ENCODE results near the gene RPS6KB2.
"Not testable (repeated sequence)": the region's sequence is repeated elsewhere in the genome, so short reads cannot be mapped to it uniquely, and the experiment has no call there.

Gene RPS6KB2

DNA sequence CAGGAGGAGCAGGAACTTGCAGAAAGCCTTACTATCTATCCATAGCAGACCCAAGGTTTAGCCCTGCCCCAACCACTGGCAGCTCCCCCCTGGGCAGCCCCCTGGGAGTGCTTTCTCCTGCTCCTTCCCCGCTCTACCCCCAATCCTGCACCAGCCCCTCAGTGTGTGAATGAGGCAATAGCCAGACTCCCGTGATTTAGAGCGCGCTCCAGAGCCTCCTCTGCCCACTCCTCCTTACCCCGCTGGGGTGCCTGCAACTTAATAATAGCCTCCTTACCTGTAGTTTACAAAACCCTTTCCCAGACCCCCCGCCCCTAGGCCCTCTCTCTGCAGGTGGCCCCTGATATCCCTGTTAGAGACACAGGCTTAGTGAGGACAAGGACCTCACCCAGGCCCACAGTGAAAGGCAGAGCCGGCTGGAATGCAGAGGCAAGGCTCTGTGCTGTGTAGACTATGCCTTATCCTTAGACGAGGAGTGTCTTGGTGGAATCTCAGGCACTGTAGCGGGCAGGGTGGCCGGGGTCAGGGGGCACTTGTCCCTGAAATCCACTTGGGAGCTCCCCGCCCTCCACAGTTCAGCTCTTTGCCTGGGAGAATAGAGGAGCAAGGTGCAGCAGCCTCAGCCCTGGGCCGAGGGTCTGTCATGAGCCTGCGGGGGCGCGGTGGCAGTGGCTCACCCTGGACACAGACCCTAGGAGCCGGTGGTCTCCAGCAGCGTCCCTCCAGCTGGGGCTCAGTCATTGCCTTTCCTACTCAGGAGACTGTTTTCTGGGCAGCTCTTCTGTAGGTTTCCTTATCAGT is 17.1 kb upstream of the RPS6KB2 start:
- DNase-seq: no peak

DNA sequence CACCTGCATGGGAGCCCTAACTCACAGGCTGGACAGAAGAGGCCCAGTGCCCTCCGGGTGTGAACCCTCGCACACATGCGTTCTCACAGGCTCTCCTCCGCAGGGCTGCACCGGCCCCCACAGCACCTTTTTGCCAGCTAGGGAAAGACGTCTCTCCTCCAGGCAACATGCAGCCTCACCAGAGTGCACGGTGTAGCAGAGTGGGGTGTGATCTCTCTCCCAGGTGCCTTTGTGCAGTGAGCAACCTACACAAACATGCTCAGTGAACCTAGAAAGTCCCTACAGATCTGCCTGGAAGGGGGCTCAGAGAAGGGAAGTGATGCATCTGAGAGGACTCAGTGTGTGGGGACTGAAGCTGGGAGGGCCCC is 16.5 kb upstream of the RPS6KB2 start:
- no peak for DNase-seq

DNA sequence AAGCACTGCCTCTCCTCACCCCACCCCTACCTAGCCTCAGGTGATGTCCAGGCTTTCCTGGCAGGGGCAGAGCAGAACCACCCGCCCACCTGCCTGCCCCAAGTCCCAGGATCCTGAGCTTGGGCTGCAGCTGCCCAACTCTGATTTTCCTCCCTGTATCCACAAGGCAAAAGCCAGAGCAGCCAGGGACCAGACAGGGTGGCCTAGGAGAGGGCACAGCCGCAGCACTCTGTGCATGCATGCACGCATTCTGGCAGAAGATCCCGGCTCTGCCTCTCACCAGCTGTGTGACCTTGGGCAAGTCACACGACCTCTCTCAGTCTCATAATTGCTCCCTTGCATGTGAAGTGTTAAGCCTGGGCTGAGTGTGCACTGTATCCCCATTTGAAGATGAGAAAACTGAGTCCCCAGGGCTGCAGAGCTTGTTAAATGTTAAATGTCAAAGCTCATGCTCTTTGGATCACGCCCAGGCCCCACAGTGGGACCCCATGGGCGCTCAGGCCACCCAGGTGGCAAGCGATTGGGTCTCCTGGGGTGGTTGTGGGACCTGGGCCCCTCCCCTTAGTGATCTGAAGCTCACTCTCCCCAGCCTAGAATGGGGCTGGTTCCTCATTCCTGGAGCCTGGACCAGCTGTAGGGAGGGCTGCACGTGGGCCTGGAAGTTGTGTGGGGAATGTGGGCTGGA is 15.7 kb upstream of the RPS6KB2 start:
- no peak for DNase-seq

DNA sequence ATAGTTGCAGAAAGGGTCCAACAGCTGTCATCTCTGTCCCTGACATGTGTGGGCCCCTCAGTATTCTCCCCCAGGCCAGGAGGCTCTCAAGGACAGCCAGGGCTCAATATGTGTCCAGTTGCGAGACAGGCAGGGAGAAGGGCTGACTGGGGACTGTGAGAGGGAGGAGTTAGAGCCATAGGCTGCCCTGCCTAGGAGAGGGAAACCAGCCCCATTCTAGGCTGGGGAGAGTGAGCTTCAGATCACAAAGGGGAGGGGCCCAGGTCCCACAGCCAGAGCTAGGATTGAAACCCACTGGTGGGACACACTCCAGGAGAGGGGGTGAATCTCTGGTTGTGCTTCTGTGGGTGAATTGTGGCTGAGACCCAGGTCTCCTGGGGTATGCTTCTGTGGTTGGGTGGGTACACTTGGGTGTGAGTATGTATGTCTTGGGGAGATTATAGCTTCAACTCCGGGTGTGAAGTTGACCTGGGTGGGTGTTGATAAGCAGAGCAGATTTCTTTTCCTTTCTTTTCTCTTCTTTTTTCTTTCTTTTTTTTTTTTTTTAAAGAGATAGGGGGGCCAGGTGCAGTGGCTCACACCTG is 14.9 kb upstream of the RPS6KB2 start:
- no peak for DNase-seq

DNA sequence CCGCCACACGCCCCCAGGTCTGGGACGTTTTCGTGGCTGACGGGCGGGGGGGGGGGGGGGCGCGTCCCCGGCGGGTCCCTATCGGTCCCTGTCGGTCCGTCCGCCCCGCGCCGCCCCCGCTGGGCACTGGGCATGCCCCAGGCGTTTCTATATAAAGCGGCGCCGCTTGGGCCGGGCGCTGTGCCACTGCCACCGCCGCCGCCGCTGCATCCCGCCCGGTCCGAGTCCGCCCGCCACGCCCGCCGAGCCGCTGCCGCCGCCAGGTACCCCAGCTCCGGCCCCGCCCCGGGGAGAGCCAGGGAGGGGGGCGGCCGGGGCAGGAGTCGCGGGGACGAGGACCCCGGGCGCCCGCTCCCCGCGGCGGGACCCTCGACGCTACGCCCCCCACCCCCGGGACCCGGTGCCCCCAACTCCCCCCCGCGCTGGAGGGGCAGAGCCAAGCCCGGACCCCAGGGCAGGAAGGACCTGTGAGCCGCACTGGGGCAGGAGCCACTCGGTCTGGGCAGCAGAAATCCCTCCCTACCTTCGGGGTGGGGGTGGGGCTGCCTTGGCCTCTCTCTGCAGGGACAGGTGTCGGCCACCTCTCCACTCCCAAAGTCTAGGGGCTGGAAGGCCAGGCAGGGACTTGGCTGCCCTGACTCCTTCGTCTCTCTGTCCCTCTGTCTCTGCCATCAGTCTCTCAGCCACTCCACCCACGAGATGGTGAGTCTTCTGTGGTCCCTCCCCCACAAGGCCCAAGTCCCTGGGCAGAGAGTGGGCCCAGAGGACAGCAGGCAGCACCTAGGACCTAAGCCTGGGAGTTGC is 12.6 kb upstream of the RPS6KB2 start, which contains the start of gene CARNS1:
Gene CARNS1 (plus strand): TSS at position 178 of the 804 bp plus-strand sequence. CDS start 522 bp downstream, at position 700.
- no peak for DNase-seq

DNA sequence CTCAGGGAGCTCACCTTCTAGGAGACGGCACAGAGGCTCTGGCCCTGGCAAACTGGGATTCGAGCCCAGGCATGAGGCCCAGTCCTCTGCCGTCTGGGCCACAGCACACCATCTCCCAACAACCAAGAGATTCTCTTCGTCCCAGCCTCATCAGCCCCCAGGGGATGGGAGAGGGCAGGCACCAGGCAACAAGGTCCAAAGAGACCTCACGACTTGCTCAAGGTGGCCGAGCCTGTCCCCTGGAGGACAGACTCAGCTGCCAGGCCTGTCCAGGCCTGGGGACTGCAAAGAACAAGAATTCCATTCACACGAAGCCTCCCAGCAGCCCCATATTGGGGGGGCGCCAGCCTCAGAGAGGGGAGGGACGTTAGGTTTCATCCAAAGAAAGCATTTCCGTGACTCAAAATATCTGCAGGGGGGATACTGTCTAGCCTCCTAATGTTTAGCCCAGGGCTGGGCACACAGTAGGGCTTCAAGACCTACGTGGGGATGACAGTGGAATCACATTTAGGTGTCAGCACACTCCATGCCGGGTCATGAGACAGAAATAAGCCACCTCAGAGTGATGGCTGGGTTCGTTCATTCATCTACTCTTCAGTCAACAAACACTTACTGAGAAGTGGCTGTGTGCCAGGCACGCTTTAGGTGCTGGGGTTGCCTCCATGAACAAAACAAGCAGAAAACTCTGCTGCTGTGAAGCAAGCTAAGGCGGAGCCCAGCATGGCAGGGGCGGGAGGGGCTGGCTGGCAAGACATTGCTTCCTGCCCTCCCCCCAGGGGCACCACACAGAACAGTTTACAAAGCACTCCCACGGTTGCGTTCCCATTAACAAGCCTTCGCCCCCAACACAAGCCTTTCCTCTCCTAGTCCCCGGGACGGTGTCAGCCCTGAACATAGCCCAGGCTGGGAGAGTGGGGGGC is 11.6 kb upstream of the RPS6KB2 start:
- DNase-seq: no peak

DNA sequence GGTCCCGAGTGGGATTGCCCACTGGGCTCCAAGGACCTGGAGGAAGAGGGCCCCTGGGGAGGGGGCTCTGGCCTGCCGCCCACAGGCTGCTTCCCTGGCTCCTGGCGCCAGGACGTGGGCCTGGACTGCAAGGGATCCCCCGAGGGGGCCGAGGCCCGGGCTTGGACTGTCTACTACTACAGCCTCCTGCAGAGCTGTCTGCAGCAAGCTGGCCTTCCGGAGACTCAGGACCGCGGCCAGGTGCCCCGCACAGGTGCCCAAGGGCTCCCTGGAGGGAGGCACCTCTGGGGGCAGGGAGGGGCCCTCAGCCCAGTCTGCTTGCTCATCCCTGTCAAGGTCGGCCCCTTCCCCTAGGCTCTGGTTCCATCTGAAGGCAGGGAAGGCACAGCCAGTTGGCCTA is 10.9 kb upstream of the RPS6KB2 start:
- DNase-seq: no peak

DNA sequence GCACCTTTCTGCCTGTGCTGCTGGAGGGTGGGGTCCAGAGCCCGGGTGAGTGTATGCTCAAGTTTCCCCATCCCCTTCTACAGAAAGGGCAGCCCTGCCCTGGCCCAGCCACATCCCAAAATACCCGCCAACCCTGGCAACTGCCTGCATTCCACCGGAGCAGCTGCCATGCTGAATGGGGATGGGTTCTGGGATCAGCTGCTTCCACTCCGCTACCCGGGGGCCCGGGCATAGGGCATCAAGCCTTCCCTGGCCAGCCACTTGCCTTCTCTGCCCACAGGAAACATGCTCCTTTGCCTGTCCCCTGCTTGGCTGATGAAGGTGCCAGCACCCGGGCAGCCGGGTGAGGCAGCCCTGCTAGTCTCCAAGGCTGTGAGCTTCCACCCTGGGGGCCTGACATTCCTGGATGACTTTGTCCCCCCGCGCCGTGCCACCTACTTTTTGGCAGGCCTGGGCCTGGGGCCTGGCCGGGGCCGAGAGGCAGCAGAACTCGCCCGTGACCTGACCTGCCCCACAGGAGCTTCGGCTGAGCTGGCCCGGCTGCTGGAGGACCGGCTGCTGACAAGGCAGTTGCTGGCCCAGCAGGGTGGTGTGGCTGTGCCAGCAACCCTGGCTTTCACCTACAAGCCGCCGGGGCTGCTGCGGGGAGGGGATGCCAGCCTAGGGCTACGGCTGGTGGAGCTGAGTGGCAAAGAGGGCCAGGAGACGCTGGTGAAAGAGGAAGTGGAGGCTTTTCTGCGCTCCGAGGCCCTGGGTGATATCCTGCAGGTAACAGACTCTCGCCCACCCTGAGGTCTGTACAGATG is 9.6 kb upstream of the RPS6KB2 start:
- no peak for DNase-seq

DNA sequence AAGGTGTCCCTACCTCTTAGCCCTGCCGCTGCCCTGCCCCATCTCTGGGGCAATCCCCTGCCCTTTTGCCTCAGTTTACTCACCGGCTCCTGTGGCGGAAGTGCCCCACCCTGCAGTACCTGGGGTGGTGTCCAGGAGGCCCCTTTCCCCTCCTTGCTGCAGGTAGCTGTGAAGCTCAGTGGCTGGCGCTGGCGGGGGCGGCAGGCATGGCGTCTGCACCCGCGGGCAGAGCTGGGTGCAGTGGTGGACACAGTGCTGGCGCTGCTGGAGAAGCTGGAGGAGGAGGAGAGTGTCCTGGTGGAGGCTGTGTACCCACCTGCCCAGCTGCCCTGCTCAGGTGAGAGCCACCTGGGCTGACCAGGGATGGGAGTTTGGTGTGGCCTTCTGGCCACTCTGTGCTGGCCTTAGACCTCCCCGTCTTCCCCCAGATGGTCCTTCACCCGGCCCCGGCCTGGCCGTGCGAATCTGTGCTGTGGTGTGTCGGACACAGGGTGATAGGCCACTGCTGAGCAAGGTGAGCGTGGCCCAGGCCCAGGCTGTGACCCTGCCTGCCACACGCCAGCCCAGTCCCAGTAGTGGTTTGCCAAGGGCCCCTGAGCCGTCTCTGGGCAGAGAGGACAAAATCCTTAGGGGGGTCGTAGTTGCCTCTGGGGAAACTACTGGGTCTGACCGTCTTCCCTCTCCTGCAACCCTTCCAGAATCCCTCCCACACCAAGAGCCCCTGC is 8.8 kb upstream of the RPS6KB2 start:
- DNase-seq: no peak

DNA sequence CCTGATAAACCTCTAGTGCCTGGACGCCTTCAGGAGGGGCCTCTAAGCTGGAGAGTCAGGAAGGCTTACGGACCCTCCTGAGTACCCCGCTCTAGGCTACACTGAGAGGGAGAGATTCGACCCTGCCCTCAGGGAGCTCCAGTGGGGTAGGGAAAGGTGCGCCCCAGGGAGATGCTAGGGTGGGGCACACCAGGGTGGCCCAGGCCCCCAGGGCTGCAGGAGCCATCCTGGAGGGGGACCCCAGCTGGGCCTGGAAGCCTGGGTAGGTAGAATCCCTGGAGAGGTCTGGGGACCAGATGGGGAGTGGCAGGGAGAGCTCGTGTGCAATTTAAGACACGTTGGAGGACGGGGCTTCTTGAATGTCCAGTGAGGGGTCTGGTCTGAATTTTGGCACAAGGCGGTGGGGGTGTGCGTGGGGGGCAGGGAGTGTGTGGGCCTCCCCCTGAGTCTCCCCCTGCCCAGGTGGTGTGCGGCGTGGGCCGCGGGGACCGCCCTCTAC is 8.1 kb upstream of the RPS6KB2 start:
- no peak for DNase-seq

DNA sequence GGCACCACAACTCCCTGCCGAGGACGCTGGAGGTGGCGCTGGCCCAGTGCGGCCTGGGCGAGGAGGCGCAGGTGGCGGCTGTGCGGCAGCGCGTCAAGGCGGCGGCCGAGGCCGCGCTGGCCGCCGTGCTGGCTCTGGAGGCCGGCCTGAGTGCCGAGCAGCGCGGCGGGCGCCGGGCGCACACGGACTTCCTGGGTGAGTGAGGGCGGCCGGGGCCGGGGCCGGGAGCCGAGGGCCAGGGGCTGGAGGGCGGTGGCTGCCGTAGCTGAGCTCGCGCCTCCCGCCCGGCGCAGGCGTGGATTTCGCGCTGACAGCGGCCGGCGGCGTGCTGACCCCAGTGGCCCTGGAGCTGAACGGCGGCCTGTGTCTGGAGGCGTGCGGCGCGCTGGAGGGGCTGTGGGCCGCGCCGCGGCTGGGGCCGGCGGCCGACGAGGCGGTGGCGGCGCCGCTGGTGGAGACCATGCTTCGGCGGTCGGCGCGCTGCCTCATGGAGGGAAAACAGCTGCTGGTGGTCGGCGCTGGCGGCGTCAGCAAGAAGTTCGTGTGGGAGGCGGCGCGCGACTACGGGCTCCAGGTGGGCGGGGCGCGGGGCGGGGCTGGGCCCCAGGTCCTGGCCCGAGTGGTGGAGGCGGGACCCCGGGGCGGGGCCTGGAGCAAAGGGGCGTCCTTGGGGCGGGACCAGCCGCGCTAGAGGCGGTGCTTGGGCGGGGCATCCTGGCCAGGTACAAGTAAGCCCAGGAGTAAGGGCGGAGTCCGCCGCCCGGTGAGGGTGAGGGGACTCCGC is 7.5 kb upstream of the RPS6KB2 start:
- peak; percentile 85 for DNase-seq

DNA sequence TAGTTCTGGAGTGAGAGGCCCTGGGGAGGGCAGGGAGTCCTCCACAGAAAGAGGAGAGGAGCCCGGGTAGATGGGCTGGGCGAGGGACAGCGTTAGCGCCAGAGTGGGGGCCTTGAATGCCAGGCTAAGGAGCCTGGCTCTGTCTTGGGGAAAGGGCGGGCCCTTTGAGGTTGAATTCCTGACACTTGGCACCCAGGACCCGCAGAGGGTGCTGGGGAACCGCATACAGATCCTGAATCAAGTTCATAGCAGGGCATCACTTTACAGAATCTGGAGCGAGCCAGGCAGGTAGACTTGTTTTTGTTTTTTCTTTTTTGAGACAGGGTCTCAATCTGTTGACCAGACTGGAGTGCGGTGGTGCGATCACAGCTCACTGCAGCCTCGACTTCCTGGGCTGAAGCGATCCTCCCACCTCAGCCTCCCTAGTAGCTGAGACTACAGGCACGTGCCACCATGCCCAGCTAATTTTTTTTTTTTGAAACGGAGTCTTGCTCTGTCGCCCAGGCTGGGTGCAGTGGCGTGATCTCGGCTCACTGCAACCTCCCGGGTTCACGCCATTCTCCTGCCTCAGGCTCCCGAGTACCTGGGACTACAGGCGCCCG is 6.8 kb upstream of the RPS6KB2 start:
- DNase-seq: no peak

DNA sequence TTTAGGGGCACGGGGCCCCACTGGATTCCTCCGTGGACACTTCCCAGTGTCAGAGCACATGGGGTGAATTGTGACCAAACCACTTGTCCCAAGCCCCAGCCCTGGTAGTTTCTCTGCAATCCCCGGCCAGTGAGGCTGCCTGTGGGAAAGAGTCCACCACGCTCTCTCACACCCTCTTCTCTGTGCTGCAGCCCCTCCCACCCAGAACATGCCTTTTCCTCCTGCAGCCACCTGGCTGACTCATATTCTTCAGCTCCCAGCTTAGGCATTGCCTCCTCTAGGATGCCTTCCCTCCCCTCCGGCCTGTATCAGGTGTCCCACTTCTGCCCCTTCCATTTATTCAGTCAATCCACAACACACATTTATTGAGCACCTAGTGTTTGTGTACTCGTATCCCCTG is 5.4 kb upstream of the RPS6KB2 start:
- DNase-seq: no peak

DNA sequence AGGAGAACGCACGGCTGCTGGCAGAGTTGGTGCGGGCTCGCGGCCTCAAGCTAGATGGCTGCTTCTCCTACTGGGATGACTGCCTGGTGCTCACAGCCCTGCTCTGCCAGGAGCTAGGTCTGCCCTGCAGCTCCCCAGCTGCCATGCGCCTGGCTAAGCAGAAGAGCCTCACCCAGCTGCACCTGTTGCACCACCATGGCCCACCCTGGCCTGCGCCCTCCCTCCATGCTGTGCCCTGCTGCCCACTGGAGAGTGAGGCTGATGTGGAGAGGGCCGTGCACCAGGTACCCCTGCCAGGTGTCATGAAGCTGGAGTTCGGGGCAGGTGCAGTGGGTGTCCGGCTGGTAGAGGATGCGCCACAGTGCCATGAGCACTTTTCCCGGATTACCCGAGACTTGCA is 4.8 kb upstream of the RPS6KB2 start:
- DNase-seq: no peak

DNA sequence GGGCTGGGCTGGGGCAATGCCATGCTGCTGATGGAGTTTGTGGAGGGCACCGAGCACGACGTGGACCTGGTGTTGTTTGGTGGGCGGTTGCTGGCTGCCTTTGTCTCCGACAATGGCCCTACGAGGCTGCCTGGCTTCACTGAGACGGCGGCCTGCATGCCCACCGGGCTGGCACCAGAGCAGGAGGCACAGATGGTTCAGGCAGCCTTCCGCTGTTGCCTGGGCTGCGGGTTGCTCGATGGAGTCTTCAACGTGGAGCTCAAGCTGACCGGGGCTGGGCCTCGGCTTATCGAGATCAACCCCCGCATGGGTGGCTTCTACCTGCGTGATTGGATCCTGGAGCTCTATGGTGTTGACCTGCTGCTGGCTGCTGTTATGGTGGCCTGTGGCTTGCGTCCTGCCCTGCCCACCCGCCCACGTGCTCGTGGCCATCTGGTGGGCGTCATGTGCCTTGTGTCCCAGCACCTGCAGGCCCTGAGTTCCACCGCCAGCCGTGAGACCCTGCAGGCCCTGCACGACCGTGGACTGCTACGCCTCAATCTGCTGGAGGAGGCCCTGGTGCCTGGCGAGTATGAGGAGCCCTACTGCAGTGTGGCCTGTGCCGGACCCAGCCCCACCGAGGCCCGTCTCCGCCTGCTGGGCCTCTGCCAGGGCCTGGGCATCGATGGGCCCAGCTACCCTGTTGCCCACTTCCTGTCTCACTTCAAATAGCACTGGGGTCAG is 4.2 kb upstream of the RPS6KB2 start:
- DNase-seq: no peak

DNA sequence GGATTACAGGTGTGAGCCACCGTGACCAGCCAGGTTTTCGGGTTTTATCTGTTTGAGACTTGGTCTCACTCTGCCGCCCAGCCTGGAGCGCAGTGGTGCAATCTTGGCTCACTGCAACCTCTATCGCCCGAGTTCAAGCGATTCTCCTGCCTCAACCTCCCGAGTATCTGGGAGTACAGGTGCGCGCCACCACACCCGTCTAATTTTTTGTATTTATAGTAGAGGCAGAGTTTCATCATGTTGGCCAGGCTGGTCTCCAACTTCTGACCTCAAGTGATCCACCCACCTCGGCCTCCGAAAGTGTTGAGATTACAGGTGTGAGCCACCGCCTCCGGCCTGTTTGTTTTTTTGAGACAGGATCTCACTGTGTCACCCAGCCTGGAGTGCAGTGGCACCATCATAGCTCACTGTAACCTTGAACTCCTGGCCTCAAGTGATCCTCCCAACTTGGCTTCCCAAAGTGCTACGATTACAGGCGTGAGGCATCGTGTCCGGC is 882 bp upstream of the RPS6KB2 start:
- DNase-seq: not testable (repeated sequence)

DNA sequence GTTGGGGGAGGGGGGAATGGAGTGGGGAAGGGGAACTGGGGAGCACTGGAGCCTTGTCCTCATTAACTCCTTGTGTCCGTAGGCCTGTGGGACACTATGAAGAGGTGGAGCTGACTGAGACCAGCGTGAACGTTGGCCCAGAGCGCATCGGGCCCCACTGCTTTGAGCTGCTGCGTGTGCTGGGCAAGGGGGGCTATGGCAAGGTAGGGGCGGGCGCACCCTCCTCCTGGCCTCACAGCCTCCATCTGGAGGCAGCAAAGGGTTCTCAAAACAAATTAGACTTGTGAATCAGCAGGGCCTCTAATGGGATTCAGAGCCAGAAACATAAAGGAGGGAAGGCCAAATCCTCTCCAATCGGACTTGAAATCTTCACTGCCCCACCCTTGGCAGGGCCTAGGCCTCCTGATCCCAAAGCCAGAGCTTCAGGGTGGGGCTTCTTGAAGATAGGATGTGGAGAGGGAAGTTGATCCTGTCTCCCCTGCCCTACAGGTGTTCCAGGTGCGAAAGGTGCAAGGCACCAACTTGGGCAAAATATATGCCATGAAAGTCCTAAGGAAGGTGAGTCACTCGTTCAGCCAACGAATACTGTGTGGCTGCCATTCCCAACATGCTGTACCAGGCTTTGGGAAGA is 859 bp downstream of the RPS6KB2 start:
- no peak for DNase-seq

DNA sequence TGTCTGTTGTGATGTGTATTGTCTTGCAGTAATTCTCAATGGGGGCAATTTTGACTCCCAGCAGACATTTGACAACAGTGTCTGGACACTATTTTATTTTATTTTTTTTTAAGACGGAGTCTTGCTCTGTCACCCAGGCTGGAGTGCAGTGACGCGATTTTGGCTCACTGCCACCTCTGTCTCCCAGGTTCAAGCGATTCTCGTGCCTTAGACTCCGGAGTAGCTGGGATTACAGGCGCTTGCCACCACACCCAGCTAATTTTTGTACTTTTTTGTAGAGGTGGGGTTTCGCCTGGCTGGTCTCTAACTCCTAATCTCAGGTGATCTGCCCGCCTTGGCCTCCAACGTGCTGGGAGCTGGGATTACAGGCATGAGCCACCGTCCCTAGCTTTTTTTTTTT is 1.4 kb downstream of the RPS6KB2 start:
- DNase-seq: no peak

Measured in NCI-H1417 treated with DMSO at 0.1 percent for 48 hours (cell line).